HG03025 (cell line): ENCODE results near the gene RERE.

Source experiments
- ATAC-seq: cut with Tn5 transposase; IDR thresholded peaks from one replicate; pipeline ENCODE4 v1.9.1; 2021; ENCODE audit warnings: mild to moderate bottlenecking, moderate library complexity; ENCODE audit not compliant: unreplicated experiment, low FRiP score

Gene RERE

GRCh38 chr1:8764293-8764937 is 53.0 kb downstream of the RERE start:
- no peak for ATAC-seq

- no peak for ATAC-seq
Observed at GRCh38 chr1:8763888-8764287, 53.6 kb downstream of the RERE start.

GRCh38 chr1:8754993-8755392 is 62.4 kb downstream of the RERE start:
- ATAC-seq: no peak

- ATAC-seq: no peak
Observed at GRCh38 chr1:8754247-8754650, 63.2 kb downstream of the RERE start.

GRCh38 chr1:8753736-8754135 is 63.7 kb downstream of the RERE start:
- ATAC-seq: no peak

GRCh38 chr1:8752921-8753713 is 64.3 kb downstream of the RERE start:
- ATAC-seq: no peak

GRCh38 chr1:8752411-8752810 is 65.0 kb downstream of the RERE start:
- no peak for ATAC-seq

GRCh38 chr1:8751984-8752383 is 65.5 kb downstream of the RERE start:
- no peak for ATAC-seq

GRCh38 chr1:8747879-8748825 is 69.3 kb downstream of the RERE start:
- ATAC-seq: no peak

- no peak for ATAC-seq
Observed at GRCh38 chr1:8746554-8746953, 70.9 kb downstream of the RERE start.

GRCh38 chr1:8745749-8746390 is 71.6 kb downstream of the RERE start:
- no peak for ATAC-seq

- no peak for ATAC-seq
Observed at GRCh38 chr1:8745346-8745745, 72.1 kb downstream of the RERE start.

- no peak for ATAC-seq
Observed at GRCh38 chr1:8742022-8742924, 75.2 kb downstream of the RERE start.

- ATAC-seq: no peak
Observed at GRCh38 chr1:8740034-8740449, 77.4 kb downstream of the RERE start.

GRCh38 chr1:8739377-8739776 is 78.1 kb downstream of the RERE start:
- ATAC-seq: no peak

- no peak for ATAC-seq
Observed at GRCh38 chr1:8736927-8737326, 80.5 kb downstream of the RERE start.

- ATAC-seq: no peak
Observed at GRCh38 chr1:8733484-8733883, 84.0 kb downstream of the RERE start.

- ATAC-seq: no peak
Observed at GRCh38 chr1:8731162-8731561, 86.3 kb downstream of the RERE start.

- ATAC-seq: no peak
Observed at GRCh38 chr1:8728464-8728863, 89.0 kb downstream of the RERE start.

- no peak for ATAC-seq
Observed at GRCh38 chr1:8727809-8728213, 89.6 kb downstream of the RERE start.
